ENCODE results near the gene EIF3B. TPM values are rescaled to one million over a fixed set of nuclear protein-coding genes. Genes with fewer than 3 reads are reported as not detected.

EIF3B gene
- total and polyA plus RNA-seq, 4 donors, result 27.4 to 98.8 (median 60.8) TPM

- Histone ChIP-seq H3K4me3 (ENCODE audit: low read depth in 1 of 3, low read length in 3 of 3) (no peak overlapping the region), H3K36me3 (ENCODE audit: control insufficient read depth in 4 of 4, insufficient read depth in 3 of 4, low read depth in 1 of 4, low read length in 3 of 4) (no peaks in the 10 kb centered on the region), H3K27ac (ENCODE audit: low read depth in 1 of 2, low read length in 2 of 2) (peak overlapping the region in 1 of 2 donors; percentile 19), H3K4me1 (ENCODE audit: control insufficient read depth in 4 of 4, insufficient read depth in 4 of 4, low read length in 3 of 4) (peaks cover 7 to 32% (median 20%) of the 10 kb centered on the region in 4 donors), H3K9me3 (ENCODE audit: control insufficient read depth in 4 of 4, low read length in 3 of 4) (no peaks in the 10 kb centered on the region), H3K27me3 (ENCODE audit: control insufficient read depth in 4 of 4, insufficient read depth in 4 of 4, low read length in 3 of 4) (no peaks in the 10 kb centered on the region), H3K9ac (ENCODE audit: low read depth in 1 of 2, low read length in 2 of 2) (no peak overlapping the region)
- TF ChIP-seq FOXA1 (IDR thresholded peaks at IDR 0.05) (no peak), NR2F2 (IDR thresholded peaks at IDR 0.05) (no peak), SP1 (IDR thresholded peaks at IDR 0.05) (no peak), GABPA (IDR thresholded peaks at IDR 0.05 in 1 of 2, conservative IDR thresholded peaks at IDR 0.05 in 1 of 2) (no peak), ATF3 (IDR thresholded peaks at IDR 0.05) (no peak), EGR1 (IDR thresholded peaks at IDR 0.05; ENCODE audit: low read depth in 2 of 2) (no peak), REST (IDR thresholded peaks at IDR 0.05) (no peak), YY1 (IDR thresholded peaks at IDR 0.05) (no peak)
- DNase-seq (ENCODE audit: low spot score), result no peak
- WGBS, result 84% methylated on average over 10 of the region's 10 CpGs
Observed at GRCh38 chr7:2405201-2405600, 50.6 kb downstream of the EIF3B start.

- no peaks in the 10 kb centered on the region for H3K36me3 ChIP-seq (ENCODE audit: control insufficient read depth in 4 of 4, insufficient read depth in 3 of 4, low read depth in 1 of 4, low read length in 3 of 4)
- TF ChIP-seq JUND (IDR thresholded peaks at IDR 0.05) (no peak), MAX (IDR thresholded peaks at IDR 0.05) (no peak), CTCF (IDR thresholded peaks at IDR 0.05; ENCODE audit: low read depth, low read length, missing input control) (no peak), HNF4A (conservative IDR thresholded peaks at IDR 0.05) (no peak), TAF1 (conservative IDR thresholded peaks at IDR 0.05) (no peak), FOXA1 (IDR thresholded peaks at IDR 0.05) (no peak), NR2F2 (IDR thresholded peaks at IDR 0.05) (no peak), REST (IDR thresholded peaks at IDR 0.05) (no peak), YY1 (IDR thresholded peaks at IDR 0.05) (no peak), SP1 (IDR thresholded peaks at IDR 0.05) (no peak), ATF3 (IDR thresholded peaks at IDR 0.05) (no peak)
- WGBS, result 75% methylated on average over 21 of the region's 21 CpGs
- no peaks in the 10 kb centered on the region for H3K9me3 ChIP-seq (ENCODE audit: control insufficient read depth in 4 of 4, low read length in 3 of 4)
- H3K27ac ChIP-seq (ENCODE audit: low read depth in 1 of 2, low read length in 2 of 2), result peak overlapping the region in 1 of 2 donors; percentile 19
- H3K27me3 ChIP-seq (ENCODE audit: control insufficient read depth in 4 of 4, insufficient read depth in 4 of 4, low read length in 3 of 4), result no peaks in the 10 kb centered on the region
- H3K4me1 ChIP-seq (ENCODE audit: control insufficient read depth in 4 of 4, insufficient read depth in 4 of 4, low read length in 3 of 4), result peaks cover 5 to 29% (median 19%) of the 10 kb centered on the region in 4 donors
- H3K9ac ChIP-seq (ENCODE audit: low read depth in 1 of 2, low read length in 2 of 2), result peak overlapping the region in 1 of 2 donors; percentile 44
- DNase-seq (ENCODE audit: low spot score), result no peak
- no peak overlapping the region for H3K4me3 ChIP-seq (ENCODE audit: low read depth in 1 of 3, low read length in 3 of 3)
Observed at GRCh38 chr7:2405601-2406345, 51.1 kb downstream of the EIF3B start.

All from liver (tissue), 9 donors.